T-helper 2 cell treated with Interferon-gamma antibody and Interleukin-4, amounts not matched to agents 5 μg/mL and 100 μg/mL, for 36 hours (primary cell): ENCODE measurements around the gene TAOK3.
"Not testable (repeated sequence)": the region's sequence is repeated elsewhere in the genome, so short reads cannot be mapped to it uniquely, and the experiment has no call there.

Experiments used
- DNase-seq: peaks from one replicate; pipeline ENCODE4 v3.0.0; 2021; ENCODE audit warnings: low spot score
- H3K27ac Mint-ChIP-seq: one replicate; pipeline ENCODE4 v1.8.0; 2021; ENCODE audit warnings: mild to moderate bottlenecking, mixed read lengths
- H3K27me3 Mint-ChIP-seq: one replicate; pipeline ENCODE4 v1.8.0; 2021; ENCODE audit warnings: low read depth, mixed read lengths
- H3K36me3 Mint-ChIP-seq: one replicate; pipeline ENCODE4 v1.8.0; 2021; ENCODE audit warnings: low read depth, mixed read lengths
- H3K4me1 Mint-ChIP-seq: one replicate; pipeline ENCODE4 v1.8.0; 2021; ENCODE audit warnings: low read depth, mixed read lengths
- H3K4me3 Mint-ChIP-seq: one replicate; pipeline ENCODE4 v1.8.0; 2022; ENCODE audit warnings: mild to moderate bottlenecking, moderate library complexity, mixed read lengths
- H3K9me3 Mint-ChIP-seq: one replicate; pipeline ENCODE4 v1.8.0; 2021; ENCODE audit warnings: mixed read lengths

Gene TAOK3

GRCh38 chr12:118282767-118283166 is 89.9 kb downstream of the TAOK3 start:
- Mint-ChIP-seq H3K27ac (no peak overlapping the region), H3K4me3 (no peak overlapping the region), H3K36me3 (peaks cover 27% of the 10 kb centered on the region), H3K9me3 (peaks cover 17% of the 10 kb centered on the region), H3K4me1 (no peaks in the 10 kb centered on the region), H3K27me3 (no peaks in the 10 kb centered on the region)
- no peak for DNase-seq

GRCh38 chr12:118278288-118278687 is 94.4 kb downstream of the TAOK3 start:
- not testable (repeated sequence) for H3K4me1 Mint-ChIP-seq, H3K27ac Mint-ChIP-seq, H3K27me3 Mint-ChIP-seq, H3K4me3 Mint-ChIP-seq, DNase-seq
- Mint-ChIP-seq H3K9me3 (peaks cover 17% of the 10 kb centered on the region), H3K36me3 (peaks cover 22% of the 10 kb centered on the region)

GRCh38 chr12:118274066-118274465 is 98.6 kb downstream of the TAOK3 start:
- H3K4me1 Mint-ChIP-seq, result peaks cover 11% of the 10 kb centered on the region
- peaks cover 7% of the 10 kb centered on the region for H3K9me3 Mint-ChIP-seq
- peak overlapping the region; percentile 75 for H3K27ac Mint-ChIP-seq
- DNase-seq, result no peak
- peaks cover 9% of the 10 kb centered on the region for H3K36me3 Mint-ChIP-seq
- no peaks in the 10 kb centered on the region for H3K27me3 Mint-ChIP-seq
- H3K4me3 Mint-ChIP-seq, result peak overlapping the region; percentile 71

- peaks cover 5% of the 10 kb centered on the region for H3K36me3 Mint-ChIP-seq
- H3K4me3 Mint-ChIP-seq, result no peak overlapping the region
- no peak overlapping the region for H3K27ac Mint-ChIP-seq
- DNase-seq, result no peak
- peaks cover 11% of the 10 kb centered on the region for H3K4me1 Mint-ChIP-seq
- no peaks in the 10 kb centered on the region for H3K27me3 Mint-ChIP-seq
- H3K9me3 Mint-ChIP-seq, result no peaks in the 10 kb centered on the region
Measured at GRCh38 chr12:118271770-118272417, 100.8 kb downstream of the TAOK3 start.

GRCh38 chr12:118271183-118271582 is 101.5 kb downstream of the TAOK3 start:
- Mint-ChIP-seq H3K36me3 (peaks cover 7% of the 10 kb centered on the region), H3K27ac (no peak overlapping the region), H3K9me3 (no peaks in the 10 kb centered on the region), H3K4me3 (no peak overlapping the region), H3K4me1 (peaks cover 11% of the 10 kb centered on the region), H3K27me3 (no peaks in the 10 kb centered on the region)
- DNase-seq, result no peak

- DNase-seq, result no peak
- Mint-ChIP-seq H3K36me3 (peaks cover 13% of the 10 kb centered on the region), H3K27ac (no peak overlapping the region), H3K9me3 (no peaks in the 10 kb centered on the region), H3K4me1 (peaks cover 8% of the 10 kb centered on the region), H3K4me3 (no peak overlapping the region), H3K27me3 (no peaks in the 10 kb centered on the region)
Measured at GRCh38 chr12:118269806-118270205, 102.9 kb downstream of the TAOK3 start.

GRCh38 chr12:118259079-118259478 is 113.6 kb downstream of the TAOK3 start:
- Mint-ChIP-seq H3K4me1 (peaks cover 4% of the 10 kb centered on the region), H3K27ac (no peak overlapping the region), H3K4me3 (no peak overlapping the region), H3K27me3 (no peaks in the 10 kb centered on the region), H3K36me3 (peaks cover 45% of the 10 kb centered on the region), H3K9me3 (peaks cover 9% of the 10 kb centered on the region)
- no peak for DNase-seq

- Mint-ChIP-seq H3K4me1 (peaks cover 4% of the 10 kb centered on the region), H3K27me3 (no peaks in the 10 kb centered on the region), H3K27ac (no peak overlapping the region), H3K4me3 (no peak overlapping the region), H3K36me3 (peaks cover 34% of the 10 kb centered on the region), H3K9me3 (peaks cover 9% of the 10 kb centered on the region)
- no peak for DNase-seq
Measured at GRCh38 chr12:118256352-118256751, 116.4 kb downstream of the TAOK3 start.

GRCh38 chr12:118249547-118249946 is 123.2 kb downstream of the TAOK3 start:
- H3K9me3 Mint-ChIP-seq, result no peaks in the 10 kb centered on the region
- H3K4me3 Mint-ChIP-seq, result no peak overlapping the region
- H3K27ac Mint-ChIP-seq, result no peak overlapping the region
- no peak for DNase-seq
- no peaks in the 10 kb centered on the region for H3K27me3 Mint-ChIP-seq
- no peaks in the 10 kb centered on the region for H3K4me1 Mint-ChIP-seq
- H3K36me3 Mint-ChIP-seq, result peaks cover 13% of the 10 kb centered on the region

- not testable (repeated sequence) for H3K27me3 Mint-ChIP-seq, DNase-seq, H3K4me3 Mint-ChIP-seq, H3K4me1 Mint-ChIP-seq, H3K27ac Mint-ChIP-seq, H3K9me3 Mint-ChIP-seq
- H3K36me3 Mint-ChIP-seq, result peaks cover 12% of the 10 kb centered on the region
Measured at GRCh38 chr12:118245886-118246285, 126.8 kb downstream of the TAOK3 start.

GRCh38 chr12:118238888-118239287 is 133.8 kb downstream of the TAOK3 start:
- Mint-ChIP-seq H3K9me3 (no peaks in the 10 kb centered on the region), H3K4me1 (peaks cover 15% of the 10 kb centered on the region), H3K27ac (no peak overlapping the region), H3K27me3 (no peaks in the 10 kb centered on the region), H3K4me3 (no peak overlapping the region), H3K36me3 (peaks cover 43% of the 10 kb centered on the region)
- DNase-seq, result no peak

- H3K36me3 Mint-ChIP-seq, result peaks cover 47% of the 10 kb centered on the region
- H3K4me3 Mint-ChIP-seq, result no peak overlapping the region
- H3K4me1 Mint-ChIP-seq, result peaks cover 18% of the 10 kb centered on the region
- no peak overlapping the region for H3K27ac Mint-ChIP-seq
- H3K27me3 Mint-ChIP-seq, result no peaks in the 10 kb centered on the region
- H3K9me3 Mint-ChIP-seq, result no peaks in the 10 kb centered on the region
- no peak for DNase-seq
Measured at GRCh38 chr12:118237908-118238307, 134.8 kb downstream of the TAOK3 start.

- Mint-ChIP-seq H3K27me3 (no peaks in the 10 kb centered on the region), H3K27ac (no peak overlapping the region), H3K4me3 (no peak overlapping the region), H3K4me1 (peaks cover 18% of the 10 kb centered on the region), H3K36me3 (peaks cover 52% of the 10 kb centered on the region), H3K9me3 (no peaks in the 10 kb centered on the region)
- DNase-seq, result no peak
Measured at GRCh38 chr12:118237052-118237665, 135.5 kb downstream of the TAOK3 start.

GRCh38 chr12:118220702-118221101 is 152.0 kb downstream of the TAOK3 start:
- Mint-ChIP-seq H3K4me3 (no peak overlapping the region), H3K9me3 (no peaks in the 10 kb centered on the region), H3K36me3 (peaks cover 11% of the 10 kb centered on the region), H3K27me3 (no peaks in the 10 kb centered on the region), H3K4me1 (peaks cover 1% of the 10 kb centered on the region), H3K27ac (no peak overlapping the region)
- no peak for DNase-seq

GRCh38 chr12:118219772-118220171 is 152.9 kb downstream of the TAOK3 start:
- no peak overlapping the region for H3K27ac Mint-ChIP-seq
- peaks cover 9% of the 10 kb centered on the region for H3K36me3 Mint-ChIP-seq
- no peaks in the 10 kb centered on the region for H3K9me3 Mint-ChIP-seq

More at GRCh38 chr12:118219772-118220171, 152.9 kb downstream of the TAOK3 start:
- DNase-seq, result no peak
- peaks cover 1% of the 10 kb centered on the region for H3K4me1 Mint-ChIP-seq
- H3K4me3 Mint-ChIP-seq, result no peak overlapping the region
- H3K27me3 Mint-ChIP-seq, result no peaks in the 10 kb centered on the region
